IPS-11a (cell line): ENCODE measurements around the gene ZNF532.
"Not testable (repeated sequence)": the region's sequence is repeated elsewhere in the genome, so short reads cannot be mapped to it uniquely, and the experiment has no call there.

Experiments
- H3K4me3 ChIP-seq: one replicate; pipeline ENCODE4 v1.5.1; 2013; ENCODE audit warnings: low read depth, low read length, control low read depth

Gene ZNF532

DNA sequence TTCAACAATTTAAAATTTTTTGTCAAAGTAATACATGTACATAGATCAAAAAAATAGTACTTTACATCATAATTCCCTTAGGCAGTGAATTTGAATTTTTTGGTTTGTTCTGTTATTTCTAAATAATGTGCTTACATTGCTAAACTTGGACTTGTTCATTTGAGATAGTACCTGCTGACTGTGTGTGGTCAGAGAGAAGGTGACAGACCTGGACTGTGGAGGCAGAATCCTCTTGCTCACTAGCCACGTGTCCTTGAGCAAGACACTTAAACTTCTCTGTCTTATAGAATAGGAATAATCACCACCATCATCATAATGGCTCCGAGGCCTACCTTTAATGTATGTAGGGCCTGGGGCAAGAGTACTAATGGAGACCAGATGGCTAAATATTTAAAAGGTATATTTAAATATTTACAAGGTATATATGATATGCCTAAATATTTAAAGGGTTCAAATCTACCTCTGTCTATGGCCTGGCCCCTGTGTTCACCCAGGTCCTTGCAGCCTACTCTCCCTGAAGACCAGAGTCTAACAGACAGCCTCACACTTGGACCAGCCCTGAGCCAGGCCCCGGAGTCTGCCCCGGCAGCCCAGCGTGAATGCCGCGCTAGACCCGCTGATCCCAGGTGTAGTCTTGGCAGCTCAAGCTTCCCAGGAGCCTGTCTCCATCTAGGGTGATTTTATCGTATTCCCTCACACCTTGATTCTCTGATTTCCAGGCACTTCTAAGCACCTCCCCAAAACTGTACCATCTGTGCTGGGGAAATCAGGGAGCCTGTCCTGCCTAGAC lies 33.5 kb downstream of the ZNF532 start:
- no peak overlapping the region for H3K4me3 ChIP-seq

- H3K4me3 ChIP-seq: no peak overlapping the region
These were observed 35.5 kb downstream of the ZNF532 start for GRCh38 chr18:58900015-58900649.

GRCh38 chr18:58901143-58901542 lies 36.5 kb downstream of the ZNF532 start:
- no peak overlapping the region for H3K4me3 ChIP-seq

GRCh38 chr18:58901783-58902182 lies 37.1 kb downstream of the ZNF532 start:
- H3K4me3 ChIP-seq: no peak overlapping the region

- H3K4me3 ChIP-seq: no peak overlapping the region
These were observed 38.3 kb downstream of the ZNF532 start for GRCh38 chr18:58902961-58903360.

DNA sequence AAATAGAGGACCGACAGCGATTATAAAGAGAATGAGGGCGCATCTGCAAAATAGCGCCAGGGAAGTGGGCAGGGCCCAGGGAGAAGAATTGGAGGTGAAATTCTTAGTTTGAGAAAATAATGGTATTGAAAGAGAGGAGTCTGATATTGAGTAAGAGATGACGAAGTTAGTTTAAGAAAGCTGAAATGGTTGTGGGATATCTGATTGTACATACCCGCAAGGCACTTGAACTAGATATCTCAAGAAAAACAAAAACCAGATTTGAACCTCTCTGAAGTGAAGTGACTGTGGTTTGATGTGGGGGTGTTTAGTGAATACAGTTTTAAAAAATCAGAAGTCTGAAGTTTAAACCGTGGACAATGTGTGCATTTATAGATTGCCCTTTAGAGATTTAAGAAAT lies 38.9 kb downstream of the ZNF532 start:
- no peak overlapping the region for H3K4me3 ChIP-seq

DNA sequence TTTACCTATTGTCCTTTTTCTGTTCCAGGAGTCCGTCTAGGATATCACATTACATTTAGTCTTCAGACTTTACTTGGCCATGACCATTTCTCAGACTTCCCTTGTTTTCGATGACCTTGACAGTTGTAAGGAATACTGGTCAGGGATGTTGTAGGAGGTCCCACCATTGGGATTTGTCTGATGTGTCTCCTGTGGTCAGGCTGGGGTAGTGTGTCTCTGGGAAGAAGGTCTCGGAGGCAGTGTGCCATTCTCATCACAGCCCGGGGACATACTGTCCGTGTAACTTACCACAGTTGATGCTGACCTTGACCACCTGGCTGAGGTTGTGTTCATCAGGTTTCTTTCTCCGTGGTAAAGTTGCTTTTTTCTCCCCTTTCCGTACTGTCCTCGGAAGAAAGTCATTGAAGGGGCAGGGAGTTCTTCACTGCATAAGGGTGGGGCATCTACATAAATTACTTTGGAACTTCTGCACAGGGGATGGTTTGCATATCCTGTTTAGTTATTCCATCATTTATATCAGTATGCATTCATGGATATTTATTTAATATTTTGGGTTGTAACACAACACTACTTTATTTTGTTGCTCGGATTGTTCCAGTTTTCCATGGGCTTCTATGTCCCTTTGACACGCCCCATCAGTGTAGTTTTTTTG lies 41.2 kb downstream of the ZNF532 start:
- no peak overlapping the region for H3K4me3 ChIP-seq

DNA sequence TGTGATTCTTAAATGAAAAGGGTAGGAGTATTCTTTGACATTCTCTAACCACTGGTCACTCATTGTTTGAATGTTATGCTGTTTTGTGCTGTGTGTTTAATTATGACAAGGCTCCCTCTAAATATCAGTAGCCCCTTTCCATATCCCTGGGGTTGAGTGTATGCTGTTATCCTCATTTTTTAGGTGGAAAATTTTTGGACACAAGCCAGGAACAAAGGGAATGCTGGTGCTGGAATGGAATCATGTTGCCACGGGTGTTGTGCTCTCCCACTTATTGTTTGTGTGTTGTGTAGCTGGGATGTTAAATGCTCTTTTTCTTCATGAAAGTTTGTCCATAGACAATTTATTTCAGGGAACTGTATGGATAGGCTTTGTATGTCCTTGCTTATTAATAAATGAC lies 43.3 kb downstream of the ZNF532 start:
- H3K4me3 ChIP-seq: no peak overlapping the region

GRCh38 chr18:58909521-58909920 lies 44.8 kb downstream of the ZNF532 start:
- H3K4me3 ChIP-seq: no peak overlapping the region

DNA sequence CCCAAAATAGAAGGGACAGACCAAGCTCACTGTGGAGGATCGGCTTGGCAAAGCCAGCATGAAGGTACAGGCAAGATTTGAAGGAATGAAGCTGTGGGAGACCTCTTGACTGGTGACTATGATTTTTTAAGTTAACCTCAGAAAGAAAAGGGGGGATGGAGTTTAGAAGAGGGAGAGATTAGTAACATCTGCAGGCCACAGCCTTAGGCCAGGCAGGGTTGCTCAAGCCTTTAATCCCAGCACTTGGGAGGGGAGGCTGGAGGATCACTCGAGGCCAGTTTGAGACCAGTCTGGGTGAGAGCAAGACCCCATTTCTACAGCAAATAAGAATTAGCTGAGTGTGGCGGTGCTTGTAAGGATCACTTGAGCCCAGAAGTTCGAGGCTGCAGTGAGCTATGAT lies 46.6 kb downstream of the ZNF532 start:
- no peak overlapping the region for H3K4me3 ChIP-seq

DNA sequence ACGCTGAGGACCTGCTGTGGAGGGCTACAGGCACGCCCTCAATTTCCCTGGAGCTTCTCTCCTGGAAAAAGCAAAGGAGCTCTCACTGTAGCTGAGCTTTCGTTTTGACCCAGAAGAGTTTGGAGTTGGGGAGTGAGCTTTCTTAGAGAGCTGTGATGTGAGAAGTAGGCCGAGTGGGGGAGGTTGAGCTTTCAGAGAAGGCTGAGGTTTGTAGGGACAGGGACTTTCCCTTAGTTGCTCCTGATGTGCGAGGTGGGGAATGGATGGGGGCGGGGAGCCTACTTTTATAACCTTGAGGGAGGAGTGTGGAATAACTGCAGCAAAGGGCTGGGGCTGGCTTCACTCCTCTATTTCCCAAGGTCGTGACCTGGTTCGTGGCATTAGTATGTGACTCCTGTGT lies 47.1 kb downstream of the ZNF532 start:
- H3K4me3 ChIP-seq: no peak overlapping the region

DNA sequence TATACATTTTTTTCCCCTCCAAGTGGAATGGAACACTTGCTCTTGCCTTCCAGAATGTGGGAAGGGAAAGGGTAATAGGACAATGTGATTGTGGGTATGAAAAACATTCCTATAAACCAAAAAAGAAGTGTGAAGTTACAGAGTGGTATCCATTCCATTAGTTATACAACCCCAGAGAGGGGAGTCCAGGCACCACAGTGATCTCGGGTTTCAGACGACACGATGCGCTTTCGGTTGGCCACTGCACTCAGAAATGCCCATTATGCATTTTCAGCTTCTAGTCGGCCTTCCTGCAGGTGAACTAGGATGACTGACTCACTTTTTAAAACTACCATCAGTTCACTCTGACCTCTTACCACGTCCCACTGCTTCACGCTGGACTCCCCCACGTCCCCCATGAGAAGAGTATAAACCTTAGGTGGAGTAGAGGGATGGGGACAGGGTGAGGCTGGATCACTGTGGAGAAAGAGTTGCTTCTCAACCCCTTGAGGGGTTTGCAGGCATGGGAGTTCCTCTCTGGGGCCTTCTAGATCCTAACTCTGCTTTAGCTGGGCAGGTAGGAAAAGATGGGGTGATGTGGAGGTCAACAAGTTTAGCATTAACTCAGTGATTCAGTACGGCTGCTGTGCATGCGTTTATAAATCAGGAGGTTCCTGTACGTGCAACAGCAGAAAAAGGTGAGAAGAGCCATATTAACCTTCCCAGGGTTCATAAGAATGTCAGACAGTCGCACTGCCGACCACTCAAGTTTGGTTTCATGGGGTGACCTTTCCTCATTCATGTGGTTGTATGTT lies 50.5 kb downstream of the ZNF532 start:
- H3K4me3 ChIP-seq: no peak overlapping the region

DNA sequence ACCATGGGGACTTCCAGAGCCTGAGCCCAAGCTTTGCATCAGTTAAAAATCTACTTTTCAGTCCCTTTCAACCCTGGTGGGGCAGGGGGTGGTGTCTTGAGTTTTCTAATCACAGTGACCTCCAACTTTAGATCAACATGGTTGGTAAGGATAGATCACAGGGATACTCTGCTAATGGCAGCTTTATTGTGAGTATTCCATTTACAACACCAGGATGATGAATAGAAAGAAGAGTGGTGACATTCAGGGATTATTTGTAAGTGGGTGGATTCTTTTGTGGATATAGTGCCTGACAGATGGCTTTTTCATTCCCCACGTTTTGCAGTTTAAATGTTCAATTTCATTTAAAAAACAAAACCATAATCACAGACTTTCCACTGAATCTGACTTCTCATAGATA lies 51.3 kb downstream of the ZNF532 start:
- no peak overlapping the region for H3K4me3 ChIP-seq

GRCh38 chr18:58919934-58920333 lies 55.3 kb downstream of the ZNF532 start:
- H3K4me3 ChIP-seq: not testable (repeated sequence)

DNA sequence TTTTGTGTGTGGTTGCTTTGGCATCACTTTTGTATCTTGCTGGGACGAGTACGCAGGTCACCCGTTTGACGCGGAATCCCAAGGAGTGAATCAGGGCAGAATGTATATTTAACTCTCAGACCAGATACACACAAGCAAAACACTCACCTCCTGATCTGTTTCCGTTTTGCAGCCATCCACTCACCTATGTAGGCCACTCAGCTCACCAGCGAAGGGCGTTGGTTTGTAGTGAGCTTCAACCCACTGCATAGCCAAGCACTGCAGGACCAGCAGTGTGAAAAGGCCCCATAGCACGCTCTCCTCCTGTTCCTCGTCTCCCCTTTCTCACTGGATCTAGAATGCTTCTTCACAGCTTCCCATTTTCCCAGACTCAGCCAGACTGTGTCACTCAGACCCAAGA lies 58.3 kb downstream of the ZNF532 start:
- no peak overlapping the region for H3K4me3 ChIP-seq

DNA sequence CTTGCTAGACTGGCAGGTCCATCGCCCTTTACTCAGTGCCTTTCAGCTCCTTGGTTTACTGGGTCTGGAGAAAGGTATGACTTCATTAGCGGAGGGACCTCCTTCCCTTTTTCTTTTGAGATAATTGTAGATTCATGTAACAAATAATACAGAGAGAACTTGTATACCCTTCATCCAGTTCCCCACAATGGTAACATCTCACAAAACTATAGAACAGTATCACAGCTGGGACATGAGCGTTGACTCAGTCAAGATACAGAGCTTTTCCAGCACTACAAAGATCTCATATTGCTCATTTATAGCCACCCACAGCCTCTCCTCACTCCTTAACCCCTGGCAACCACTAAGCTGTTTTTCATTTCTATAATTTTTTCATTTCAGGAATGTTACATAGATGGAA lies 59.8 kb downstream of the ZNF532 start:
- H3K4me3 ChIP-seq: no peak overlapping the region

- H3K4me3 ChIP-seq: no peak overlapping the region
These were observed 63.0 kb downstream of the ZNF532 start for GRCh38 chr18:58927659-58928058.

GRCh38 chr18:58928386-58928785 lies 63.7 kb downstream of the ZNF532 start:
- no peak overlapping the region for H3K4me3 ChIP-seq

GRCh38 chr18:58929206-58929605 lies 64.5 kb downstream of the ZNF532 start:
- no peak overlapping the region for H3K4me3 ChIP-seq

DNA sequence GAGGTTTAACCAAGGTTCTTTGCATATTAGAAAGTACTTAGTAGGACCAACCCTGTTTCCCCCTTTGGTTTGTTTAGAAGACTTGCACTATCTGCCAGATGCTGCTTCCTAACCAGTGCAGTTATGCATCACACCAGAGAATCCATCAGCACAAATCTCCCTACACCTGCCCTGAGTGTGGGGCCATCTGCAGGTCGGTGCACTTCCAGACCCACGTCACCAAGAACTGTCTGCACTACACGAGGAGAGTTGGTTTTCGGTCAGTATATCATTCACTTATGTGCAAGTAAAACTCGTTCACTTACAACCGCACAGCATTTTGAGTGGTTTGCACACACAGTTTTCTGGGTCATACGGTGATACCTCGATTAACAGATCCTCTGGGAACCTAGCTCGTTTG lies 69.7 kb downstream of the ZNF532 start:
- H3K4me3 ChIP-seq: no peak overlapping the region

DNA sequence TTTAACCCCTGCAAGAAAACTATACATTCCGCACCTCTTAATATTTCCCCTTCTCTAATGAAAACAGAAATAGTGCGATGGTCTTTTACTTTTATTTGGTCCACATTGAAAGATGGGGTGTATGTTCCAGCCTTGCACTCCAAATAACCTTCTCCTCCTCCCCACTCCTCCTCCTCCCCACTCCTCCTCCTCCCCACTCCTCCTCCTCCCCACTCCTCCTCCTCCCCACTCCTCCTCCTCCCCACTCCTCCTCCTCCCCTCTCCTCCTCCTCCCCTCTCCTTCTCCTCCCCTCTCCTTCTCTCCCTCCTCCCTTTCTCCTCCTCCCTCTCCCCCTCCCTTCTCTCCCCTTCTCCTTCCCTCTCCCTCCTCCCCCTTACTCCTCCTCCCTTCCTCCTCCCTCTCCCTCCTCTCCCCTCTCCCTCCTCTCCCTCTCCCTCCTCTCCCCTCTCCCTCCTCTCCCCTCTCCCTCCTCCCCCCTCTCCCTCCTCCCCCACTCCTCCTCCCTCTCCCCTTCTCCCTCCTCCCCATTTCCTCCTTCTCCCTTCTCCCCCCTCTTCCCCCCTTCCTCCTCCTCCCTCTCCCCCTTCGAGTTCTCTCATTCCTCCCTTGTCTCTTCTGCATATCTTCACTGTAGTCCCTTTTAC lies 70.4 kb downstream of the ZNF532 start:
- no peak overlapping the region for H3K4me3 ChIP-seq
